Activated naive CD8-positive, alpha-beta T cell treated with anti-CD3 and anti-CD28 coated beads for 36 hours (primary cell): ENCODE results near the gene HRC. TPM values are rescaled to one million over a fixed set of nuclear protein-coding genes. Genes with fewer than 3 reads are reported as not detected.
A peak's percentile ranks its signal among the peaks of the same experiment; 100 is the strongest.

Source experiments
- DNase-seq: peaks from one replicate; pipeline ENCODE4 v3.0.0; 2021
- H3K27ac Mint-ChIP-seq: one replicate; pipeline ENCODE4 v1.8.0; 2022; ENCODE audit warnings: mild to moderate bottlenecking, moderate library complexity, mixed read lengths
- H3K27me3 Mint-ChIP-seq: one replicate; pipeline ENCODE4 v1.8.0; 2022; ENCODE audit warnings: mild to moderate bottlenecking, mixed read lengths
- H3K36me3 Mint-ChIP-seq: one replicate; pipeline ENCODE4 v1.8.0; 2021; ENCODE audit warnings: mild to moderate bottlenecking, mixed read lengths
- H3K4me1 Mint-ChIP-seq: one replicate; pipeline ENCODE4 v1.8.0; 2021; ENCODE audit warnings: mixed read lengths
- H3K4me3 Mint-ChIP-seq: one replicate; pipeline ENCODE4 v1.8.0; 2022; ENCODE audit warnings: mild to moderate bottlenecking, moderate library complexity, mixed read lengths
- H3K9me3 Mint-ChIP-seq: one replicate; pipeline ENCODE4 v1.8.0; 2022; ENCODE audit warnings: mixed read lengths
- total RNA-seq, 2 experiments: library from RNA; stranded (reverse); gene quantifications; one replicate each; pipeline ENCODE4 v1.2.3, GENCODE V29; 2021

HRC gene
- total RNA-seq, 2 experiments from 2014 or later: not detected

DNA sequence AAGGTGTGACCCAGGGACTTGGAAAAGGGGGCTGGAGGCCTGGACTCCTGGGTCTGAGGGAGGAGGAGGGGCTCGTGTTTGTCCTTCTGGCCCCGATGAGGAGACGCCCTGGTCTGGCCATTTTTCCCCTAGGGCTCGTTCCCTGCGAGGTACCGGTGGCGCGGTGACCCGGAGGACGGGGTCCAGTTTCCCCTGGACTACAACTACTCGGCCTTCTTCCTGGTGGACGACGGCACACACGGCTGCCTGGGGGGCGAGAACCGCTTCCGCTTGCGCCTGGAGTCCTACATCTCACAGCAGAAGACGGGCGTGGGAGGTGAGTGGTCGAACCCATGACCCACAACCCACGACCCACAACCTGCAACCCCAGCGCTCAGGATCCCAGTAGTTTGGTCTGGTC is 13.2 kb upstream of the HRC start:
- peaks cover 19% of the 10 kb centered on the region for H3K27me3 Mint-ChIP-seq
- no peaks in the 10 kb centered on the region for H3K4me1 Mint-ChIP-seq
- no peaks in the 10 kb centered on the region for H3K9me3 Mint-ChIP-seq
- DNase-seq: no peak
- H3K4me3 Mint-ChIP-seq: no peak overlapping the region
- no peak overlapping the region for H3K27ac Mint-ChIP-seq
- no peaks in the 10 kb centered on the region for H3K36me3 Mint-ChIP-seq

DNA sequence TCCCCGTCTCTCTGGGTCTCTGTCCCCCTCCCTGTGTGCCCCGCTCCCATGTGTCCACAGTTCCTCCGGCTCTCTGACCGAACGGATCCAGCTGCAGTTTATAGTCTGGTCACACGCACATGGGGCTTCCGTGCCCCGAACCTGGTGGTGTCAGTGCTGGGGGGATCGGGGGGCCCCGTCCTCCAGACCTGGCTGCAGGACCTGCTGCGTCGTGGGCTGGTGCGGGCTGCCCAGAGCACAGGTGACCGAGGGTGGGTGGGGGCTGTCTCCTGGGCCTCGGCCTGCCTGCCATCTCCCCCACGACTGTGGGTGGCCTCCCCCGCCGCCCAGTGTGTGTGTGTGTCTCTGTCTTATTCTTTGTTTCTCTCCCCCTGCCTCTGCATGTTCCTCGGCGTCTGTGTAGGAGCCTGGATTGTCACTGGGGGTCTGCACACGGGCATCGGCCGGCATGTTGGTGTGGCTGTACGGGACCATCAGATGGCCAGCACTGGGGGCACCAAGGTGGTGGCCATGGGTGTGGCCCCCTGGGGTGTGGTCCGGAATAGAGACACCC is 12.7 kb upstream of the HRC start:
- H3K27ac Mint-ChIP-seq: no peak overlapping the region
- no peaks in the 10 kb centered on the region for H3K4me1 Mint-ChIP-seq
- H3K9me3 Mint-ChIP-seq: no peaks in the 10 kb centered on the region
- H3K4me3 Mint-ChIP-seq: no peak overlapping the region
- peaks cover 19% of the 10 kb centered on the region for H3K27me3 Mint-ChIP-seq
- H3K36me3 Mint-ChIP-seq: no peaks in the 10 kb centered on the region
- DNase-seq: no peak

DNA sequence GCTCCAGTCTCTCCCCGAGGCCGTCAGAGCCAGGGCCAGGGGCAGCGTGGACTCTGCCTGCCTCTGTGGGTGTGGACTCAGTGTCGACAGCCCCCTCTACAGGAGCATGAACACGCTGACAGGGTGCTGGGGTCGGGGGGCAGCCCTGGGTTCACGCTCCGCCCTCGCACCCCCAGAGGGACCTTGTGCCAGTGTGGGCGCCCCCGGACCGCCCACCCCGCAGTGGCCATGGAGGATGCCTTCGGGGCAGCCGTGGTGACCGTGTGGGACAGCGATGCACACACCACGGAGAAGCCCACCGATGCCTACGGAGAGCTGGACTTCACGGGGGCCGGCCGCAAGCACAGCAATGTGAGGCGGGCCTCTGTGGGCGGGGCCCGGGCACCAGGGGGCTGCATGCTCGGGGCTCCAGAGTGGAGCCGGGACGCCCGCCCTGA is 10.7 kb upstream of the HRC start:
- H3K9me3 Mint-ChIP-seq: no peaks in the 10 kb centered on the region
- H3K27ac Mint-ChIP-seq: no peak overlapping the region
- DNase-seq: no peak
- no peaks in the 10 kb centered on the region for H3K36me3 Mint-ChIP-seq
- peaks cover 22% of the 10 kb centered on the region for H3K27me3 Mint-ChIP-seq
- no peak overlapping the region for H3K4me3 Mint-ChIP-seq
- H3K4me1 Mint-ChIP-seq: no peaks in the 10 kb centered on the region

DNA sequence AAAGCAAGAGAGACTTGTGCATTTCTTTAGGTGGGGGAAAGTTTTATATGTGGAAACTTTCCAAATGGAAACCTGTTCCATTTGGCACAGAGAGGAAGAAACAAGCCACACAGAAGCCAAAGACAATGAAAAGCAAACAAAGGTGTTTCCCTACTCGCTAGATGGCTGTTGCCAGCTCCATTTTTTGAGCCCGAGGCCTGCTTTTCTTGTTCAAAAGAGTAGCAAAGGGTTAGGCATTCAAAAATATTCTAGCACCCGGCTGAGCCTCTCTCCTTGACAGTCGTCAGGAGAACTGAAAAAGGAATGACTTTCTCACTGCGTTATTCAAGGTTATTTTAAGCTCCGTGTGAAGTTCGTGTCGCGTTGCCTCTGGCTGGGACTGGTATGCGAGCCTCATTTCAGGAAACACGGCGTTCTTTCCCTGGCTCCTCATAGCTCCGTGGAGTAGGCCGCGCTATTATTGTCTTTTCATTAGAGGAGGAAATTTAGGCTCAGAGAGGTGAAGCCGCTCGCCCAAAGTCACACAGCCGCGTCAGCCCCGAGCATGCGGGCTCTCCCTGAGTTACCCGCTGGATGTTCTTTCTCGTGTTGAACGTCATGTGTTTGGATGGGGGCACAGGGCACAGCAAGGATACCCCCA is 10.0 kb upstream of the HRC start:
- Mint-ChIP-seq H3K36me3 (no peaks in the 10 kb centered on the region), H3K27me3 (peaks cover 23% of the 10 kb centered on the region), H3K27ac (no peak overlapping the region), H3K4me3 (no peak overlapping the region), H3K4me1 (no peaks in the 10 kb centered on the region), H3K9me3 (no peaks in the 10 kb centered on the region)
- DNase-seq: no peak

DNA sequence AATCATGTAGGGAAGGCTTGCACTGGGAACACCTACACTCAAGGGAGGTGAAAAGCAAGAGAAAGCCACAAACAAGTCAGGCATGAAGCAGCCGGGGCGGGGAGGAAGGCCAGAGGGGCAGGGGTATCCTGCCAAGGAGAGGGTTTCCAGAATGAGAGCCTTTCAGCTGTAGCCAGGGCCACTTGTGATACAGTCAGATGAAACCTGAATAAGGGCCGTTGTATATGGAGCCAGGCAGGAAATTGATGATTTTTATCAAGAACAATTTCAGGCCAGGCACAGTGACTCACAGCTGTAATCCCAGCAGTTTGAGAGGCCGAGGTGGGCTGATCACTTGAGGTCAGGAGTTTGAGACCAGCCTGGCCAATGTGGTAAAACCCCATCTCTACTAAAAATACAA is 6.8 kb upstream of the HRC start:
- H3K4me3 Mint-ChIP-seq: no peak overlapping the region
- H3K27me3 Mint-ChIP-seq: peaks cover 54% of the 10 kb centered on the region
- no peaks in the 10 kb centered on the region for H3K36me3 Mint-ChIP-seq
- H3K27ac Mint-ChIP-seq: no peak overlapping the region
- peaks cover 4% of the 10 kb centered on the region for H3K4me1 Mint-ChIP-seq
- DNase-seq: no peak
- no peaks in the 10 kb centered on the region for H3K9me3 Mint-ChIP-seq

DNA sequence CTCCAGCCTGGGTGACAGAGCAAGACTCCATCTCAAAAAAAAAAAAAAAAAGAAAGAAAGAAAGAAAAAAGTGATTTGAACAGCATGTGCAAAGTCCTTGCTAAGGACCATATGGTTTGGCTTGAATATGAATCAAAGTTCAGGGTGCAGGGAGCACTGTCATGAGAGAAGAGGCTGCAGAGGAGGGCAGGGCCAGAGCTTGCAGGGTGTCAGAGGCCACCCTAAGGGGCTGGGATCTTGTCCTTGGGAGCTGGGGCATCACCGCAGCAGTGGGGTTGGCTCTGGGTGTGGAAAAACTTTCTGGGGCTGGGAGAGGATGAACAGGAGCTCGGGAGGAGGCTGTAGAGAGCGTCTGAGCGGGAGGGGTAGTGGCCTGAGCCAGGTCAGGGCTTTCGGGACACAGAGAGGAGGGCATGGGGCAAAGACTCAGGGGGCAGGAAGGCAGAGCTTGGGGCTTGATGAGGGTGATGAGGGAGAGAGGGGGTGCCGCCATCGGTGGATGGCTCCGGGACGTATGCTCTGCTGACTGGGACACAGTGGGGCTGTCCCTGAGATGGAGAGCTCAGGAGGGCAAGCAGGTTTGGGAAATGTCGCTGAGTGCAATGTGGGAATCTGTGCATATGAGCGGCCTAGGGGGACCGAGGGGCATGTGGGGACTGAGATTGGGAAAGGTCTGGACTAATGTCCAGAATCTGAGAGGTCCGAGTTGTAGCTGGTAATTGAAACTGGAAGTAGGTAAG is 5.4 kb upstream of the HRC start:
- H3K9me3 Mint-ChIP-seq: no peaks in the 10 kb centered on the region
- no peak overlapping the region for H3K4me3 Mint-ChIP-seq
- peaks cover 56% of the 10 kb centered on the region for H3K27me3 Mint-ChIP-seq
- no peak for DNase-seq
- H3K27ac Mint-ChIP-seq: no peak overlapping the region
- H3K36me3 Mint-ChIP-seq: no peaks in the 10 kb centered on the region
- peaks cover 4% of the 10 kb centered on the region for H3K4me1 Mint-ChIP-seq

DNA sequence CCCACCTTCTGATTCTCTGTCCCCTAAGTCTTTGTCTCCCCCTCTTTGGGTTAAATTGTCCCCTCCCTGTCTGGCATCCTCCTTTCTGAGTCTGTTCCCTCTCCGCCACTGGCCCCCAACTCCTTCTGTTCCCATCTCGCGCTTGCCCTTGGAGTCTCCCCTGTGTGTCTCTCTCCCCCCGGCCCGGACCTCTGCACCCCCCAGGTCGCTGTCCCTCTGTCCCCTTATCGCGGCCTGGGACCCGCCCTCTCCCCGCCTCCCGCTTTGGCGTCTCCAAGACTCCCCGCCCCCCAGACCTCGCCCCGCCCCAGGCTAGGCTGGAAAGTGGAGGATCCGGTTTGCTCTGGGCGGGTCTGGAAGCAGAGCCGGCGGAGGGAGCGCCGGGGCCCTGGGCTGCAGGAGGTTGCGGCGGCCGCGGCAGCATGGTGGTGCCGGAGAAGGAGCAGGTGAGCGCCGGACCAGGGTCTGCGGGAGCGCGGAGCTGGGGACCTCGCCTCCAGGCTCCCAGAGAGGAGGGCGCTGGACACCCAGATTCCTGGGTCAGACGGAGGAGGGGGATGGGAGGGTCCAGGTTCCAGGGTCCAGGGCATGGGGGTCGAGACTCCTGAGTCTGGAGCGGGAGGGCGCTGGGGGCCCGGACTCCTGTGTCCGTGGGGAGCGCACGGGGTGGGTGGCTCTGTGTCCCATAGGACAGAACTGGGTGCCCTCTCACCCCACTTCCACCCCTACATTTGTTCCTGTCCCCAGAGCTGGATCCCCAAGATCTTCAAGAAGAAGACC is 2.4 kb upstream of the HRC start, which contains the start of gene TRPM4:
Gene TRPM4 (plus strand): TSS at position 348 of the 780 bp plus-strand sequence. CDS start 75 bp downstream, at position 423.
- DNase-seq: peak; percentile 60
- Mint-ChIP-seq H3K36me3 (no peaks in the 10 kb centered on the region), H3K9me3 (no peaks in the 10 kb centered on the region), H3K4me3 (peak within 1 kb of the TSS; percentile 46), H3K27ac (no peak within 1 kb of the TSS), H3K4me1 (peaks cover 4% of the 10 kb centered on the region), H3K27me3 (peaks cover 81% of the 10 kb centered on the region)

DNA sequence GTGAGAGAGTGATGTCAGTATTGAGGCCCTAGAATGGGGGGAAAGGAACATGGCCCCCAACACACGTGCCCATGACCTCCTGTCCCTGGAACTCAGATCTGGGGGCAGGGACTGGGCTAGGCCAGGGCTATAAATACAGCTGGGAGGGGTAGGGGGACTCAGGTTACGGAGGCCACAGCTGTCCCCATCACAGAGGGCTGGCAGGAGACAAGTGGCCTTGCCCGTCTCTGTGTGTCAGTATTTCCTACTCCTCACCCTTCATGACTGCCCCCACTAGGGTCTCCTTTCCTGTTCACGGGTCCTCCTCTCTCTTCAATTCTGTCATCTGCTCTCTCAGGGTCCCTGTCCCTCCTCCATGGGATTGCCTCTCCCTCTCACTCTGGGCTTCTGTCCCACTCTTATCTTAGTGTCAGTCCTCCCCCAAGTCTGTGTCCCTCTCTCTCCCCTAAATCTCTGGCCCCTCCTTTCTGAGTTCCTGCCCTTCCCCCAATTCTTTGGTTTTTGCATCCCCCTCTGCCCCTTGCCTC is 687 bp upstream of the HRC start:
- H3K27ac Mint-ChIP-seq: no peak overlapping the region
- peaks cover 8% of the 10 kb centered on the region for H3K4me1 Mint-ChIP-seq
- H3K36me3 Mint-ChIP-seq: no peaks in the 10 kb centered on the region
- no peak for DNase-seq
- no peak overlapping the region for H3K4me3 Mint-ChIP-seq
- H3K27me3 Mint-ChIP-seq: peaks cover 94% of the 10 kb centered on the region
- H3K9me3 Mint-ChIP-seq: peaks cover 2% of the 10 kb centered on the region

DNA sequence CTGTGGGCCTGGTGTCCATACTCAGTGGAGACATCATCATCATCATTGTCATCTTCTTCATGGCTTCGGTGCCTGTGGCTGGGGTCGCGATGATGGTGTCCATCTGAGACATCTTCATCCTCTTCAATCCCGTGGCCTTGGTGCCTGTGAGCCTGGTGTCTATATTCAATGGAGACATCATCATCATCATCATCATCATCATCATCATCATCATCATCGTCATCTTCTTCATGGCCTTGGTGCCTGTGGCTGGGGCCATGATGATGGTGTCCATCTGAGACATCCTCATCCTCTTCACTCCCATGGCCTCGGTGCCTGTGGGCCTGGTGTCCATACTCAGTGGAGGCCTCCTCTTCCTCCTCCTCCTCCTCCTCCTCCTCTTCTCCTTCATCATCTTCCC is 917 bp downstream of the HRC start:
- H3K27me3 Mint-ChIP-seq: peaks cover 93% of the 10 kb centered on the region
- no peak overlapping the region for H3K27ac Mint-ChIP-seq
- H3K4me3 Mint-ChIP-seq: no peak overlapping the region
- DNase-seq: no peak
- H3K9me3 Mint-ChIP-seq: peaks cover 2% of the 10 kb centered on the region
- peaks cover 13% of the 10 kb centered on the region for H3K4me1 Mint-ChIP-seq
- H3K36me3 Mint-ChIP-seq: peaks cover 2% of the 10 kb centered on the region

DNA sequence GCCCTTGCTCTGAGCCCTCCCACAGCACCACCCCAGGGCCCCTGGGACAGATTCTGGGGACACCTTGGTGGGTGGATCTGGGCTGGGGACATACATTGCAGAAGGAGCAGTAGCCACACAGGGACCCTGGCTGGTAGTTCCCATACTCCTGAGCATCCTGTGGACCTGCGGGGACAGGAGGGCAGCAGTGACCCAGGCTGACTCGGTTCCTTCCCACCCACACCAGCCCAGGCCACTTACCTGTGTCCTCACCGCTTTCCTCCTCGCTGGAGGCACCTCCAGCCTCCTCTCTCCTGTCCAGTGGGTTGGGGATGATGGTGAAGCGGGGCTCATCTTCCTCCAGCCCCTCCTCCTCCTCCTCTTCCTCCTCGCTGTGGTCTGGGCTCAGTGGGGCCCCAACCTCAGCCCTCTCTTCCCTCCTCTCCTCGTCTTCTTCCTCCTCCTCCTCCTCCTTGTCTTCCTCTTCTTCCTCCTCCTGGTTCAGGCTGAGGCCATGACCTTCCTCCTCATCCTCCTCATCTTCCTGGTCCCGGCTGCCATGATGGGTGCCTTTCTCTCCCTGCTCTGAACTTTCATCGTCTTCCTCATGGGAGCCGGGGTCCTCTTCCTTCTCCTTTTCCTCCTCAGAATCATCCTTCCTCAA is 1.9 kb downstream of the HRC start:
- no peak overlapping the region for H3K27ac Mint-ChIP-seq
- peaks cover 3% of the 10 kb centered on the region for H3K36me3 Mint-ChIP-seq
- no peak for DNase-seq
- H3K9me3 Mint-ChIP-seq: peaks cover 2% of the 10 kb centered on the region
- H3K4me3 Mint-ChIP-seq: no peak overlapping the region
- H3K4me1 Mint-ChIP-seq: peaks cover 15% of the 10 kb centered on the region
- H3K27me3 Mint-ChIP-seq: peaks cover 93% of the 10 kb centered on the region

DNA sequence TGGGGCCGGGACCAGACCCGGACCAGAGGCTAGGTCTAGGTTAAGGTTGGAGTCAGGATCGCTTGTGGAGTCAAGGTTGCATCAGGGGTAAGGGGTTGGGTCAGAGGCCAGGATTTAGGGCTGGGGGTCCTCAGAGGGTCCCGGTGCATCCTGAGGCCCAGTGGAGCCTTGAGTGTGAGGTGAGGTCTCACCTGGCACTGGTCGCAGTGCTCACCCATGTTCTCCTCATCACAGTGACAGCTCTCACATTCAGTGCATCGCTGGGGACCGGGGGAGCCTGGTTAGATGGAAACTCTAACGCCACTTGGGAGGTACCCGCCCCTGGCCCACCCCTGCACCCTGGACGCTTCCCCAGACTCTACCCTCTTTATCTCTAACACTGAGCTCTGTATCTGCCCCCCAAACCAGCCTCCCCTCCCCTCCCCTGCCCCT is 3.1 kb downstream of the HRC start:
- DNase-seq: no peak
- H3K27ac Mint-ChIP-seq: no peak overlapping the region
- H3K4me1 Mint-ChIP-seq: peaks cover 14% of the 10 kb centered on the region
- H3K4me3 Mint-ChIP-seq: no peak overlapping the region
- H3K27me3 Mint-ChIP-seq: peaks cover 93% of the 10 kb centered on the region
- peaks cover 2% of the 10 kb centered on the region for H3K9me3 Mint-ChIP-seq
- peaks cover 3% of the 10 kb centered on the region for H3K36me3 Mint-ChIP-seq

DNA sequence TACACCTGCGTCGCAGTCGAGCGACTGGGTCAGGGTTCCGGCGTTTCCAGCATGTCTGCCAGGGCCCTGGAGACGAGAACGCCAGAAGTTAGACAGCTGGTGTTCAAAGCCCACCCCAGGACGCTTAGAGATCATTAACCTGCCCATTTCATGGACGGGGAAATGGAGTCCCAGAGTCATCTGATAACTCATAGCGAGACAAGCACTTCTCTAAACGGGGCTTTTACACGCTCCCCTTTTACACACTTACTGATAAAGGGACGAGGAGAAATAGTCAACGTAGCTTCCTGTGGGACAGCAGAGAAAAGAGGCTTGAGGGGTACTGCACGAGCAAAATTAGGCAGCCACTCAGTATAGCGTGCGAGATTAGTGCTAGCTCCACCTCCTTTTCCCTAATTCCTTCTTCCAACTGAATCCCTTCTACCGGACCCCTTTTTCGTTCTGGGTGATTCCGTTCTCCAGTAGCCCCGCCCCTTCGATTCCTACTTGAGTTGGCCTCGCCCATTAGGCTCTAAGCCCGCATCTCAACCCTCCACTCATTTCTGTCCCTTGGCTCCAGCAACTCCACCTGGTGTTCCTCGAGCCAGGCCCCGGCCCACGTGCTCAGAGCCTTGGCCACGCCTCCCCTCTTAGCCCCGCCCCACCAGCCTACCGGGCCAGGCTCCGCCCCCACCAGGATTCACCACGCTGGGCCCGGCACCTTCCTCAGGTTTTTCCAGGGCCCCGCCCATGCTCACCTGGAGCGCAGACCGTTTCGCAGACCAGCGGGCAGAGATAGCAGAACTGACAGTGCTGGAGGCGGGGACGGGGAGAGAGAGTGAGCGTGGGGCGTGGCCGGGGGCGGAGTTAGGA is 3.7 kb downstream of the HRC start:
- Mint-ChIP-seq H3K27me3 (peaks cover 95% of the 10 kb centered on the region), H3K4me1 (peaks cover 14% of the 10 kb centered on the region), H3K27ac (no peak overlapping the region), H3K36me3 (peaks cover 3% of the 10 kb centered on the region), H3K4me3 (no peak overlapping the region), H3K9me3 (peaks cover 2% of the 10 kb centered on the region)
- DNase-seq: peak; percentile 46

DNA sequence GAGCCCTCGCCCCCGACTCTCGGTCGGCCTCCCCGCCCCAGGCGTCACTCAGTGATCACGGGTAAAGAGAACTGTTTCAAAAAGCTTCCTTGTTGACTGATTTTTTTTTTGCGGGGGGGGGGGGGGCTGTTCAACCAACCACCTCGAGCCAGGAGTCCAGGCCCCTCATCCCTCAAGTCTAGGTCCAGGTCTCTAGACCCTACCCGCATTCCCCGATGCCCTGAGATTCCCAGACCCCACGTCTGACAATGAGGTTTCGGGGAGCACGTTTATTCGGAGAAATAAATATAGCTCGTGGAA is 4.3 kb downstream of the HRC start:
- Mint-ChIP-seq H3K36me3 (peaks cover 3% of the 10 kb centered on the region), H3K27me3 (peaks cover 94% of the 10 kb centered on the region), H3K27ac (no peak overlapping the region), H3K4me3 (peak overlapping the region; percentile 18), H3K4me1 (peaks cover 17% of the 10 kb centered on the region), H3K9me3 (peaks cover 2% of the 10 kb centered on the region)
- DNase-seq: no peak
